Transverse colon (tissue), 4 donors: Measurements from ENCODE around the gene CABCOCO1.

Experiments
- EP300 ChIP-seq: sonication (generic); formaldehyde crosslinking; IDR thresholded peaks from one replicate; pipeline ENCODE4 v1.6.1; 2017; ENCODE audit warnings: antibody characterized with exemption, low read depth
- POLR2A ChIP-seq: fragments of 450-650 bp; IDR thresholded peaks from one replicate; pipeline ENCODE4 v1.6.1; 2016; ENCODE audit warnings: antibody characterized with exemption, mild to moderate bottlenecking, moderate library complexity
- POLR2AphosphoS5 ChIP-seq, 3 donors: sonication (generic); formaldehyde crosslinking; IDR thresholded peaks; one replicate each; pipeline ENCODE4 v1.6.1; 2016; ENCODE audit warnings: antibody characterized with exemption in 3 of 3
- TF ChIP-seq, protein P1 (sequence below), 5 experiments: fragments of 200-600 bp in 3 of 5; fragments of 450-650 bp in 2 of 5; sonication (generic) in 3 of 5; IDR thresholded peaks; 1 replicate in 2 of 5; 2 replicates in 3 of 5; pipeline ENCODE4 v1.5.1; 2016 to 2017; ENCODE audit warnings: antibody characterized with exemption in 5 of 5, inconsistent platforms in 3 of 5, mild to moderate bottlenecking in 2 of 5, moderate library complexity in 1 of 5

DNA sequence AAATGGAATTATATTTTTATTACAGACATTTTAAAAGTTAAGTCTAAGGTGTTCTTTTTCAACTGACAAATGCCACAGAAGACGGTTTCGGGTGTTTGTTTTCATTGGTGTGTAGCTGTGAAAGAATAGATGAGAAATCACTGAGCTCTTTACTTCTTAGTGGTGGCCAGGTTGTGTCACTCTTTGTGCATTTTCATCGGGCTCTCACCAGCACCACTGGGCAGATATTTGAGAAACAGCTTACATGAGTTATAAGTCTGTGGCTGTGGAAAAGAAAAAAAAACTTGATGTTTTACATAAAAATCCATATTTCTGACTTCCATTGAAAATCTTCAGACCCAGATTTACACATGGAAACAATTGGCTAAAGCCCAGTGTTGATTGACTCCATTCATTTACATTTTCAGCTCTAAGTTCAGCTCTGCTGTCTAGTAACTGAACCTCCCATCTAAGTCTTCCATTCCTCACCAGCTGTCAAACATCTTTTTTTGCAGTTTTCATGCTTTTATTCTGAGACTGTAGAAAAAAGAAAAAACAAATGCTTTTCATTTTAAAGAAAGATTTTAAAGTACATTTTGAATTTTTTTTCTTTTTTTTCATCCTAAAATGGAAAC is 22.3 kb downstream of the CABCOCO1 start:
- TF ChIP-seq, protein P1, sequence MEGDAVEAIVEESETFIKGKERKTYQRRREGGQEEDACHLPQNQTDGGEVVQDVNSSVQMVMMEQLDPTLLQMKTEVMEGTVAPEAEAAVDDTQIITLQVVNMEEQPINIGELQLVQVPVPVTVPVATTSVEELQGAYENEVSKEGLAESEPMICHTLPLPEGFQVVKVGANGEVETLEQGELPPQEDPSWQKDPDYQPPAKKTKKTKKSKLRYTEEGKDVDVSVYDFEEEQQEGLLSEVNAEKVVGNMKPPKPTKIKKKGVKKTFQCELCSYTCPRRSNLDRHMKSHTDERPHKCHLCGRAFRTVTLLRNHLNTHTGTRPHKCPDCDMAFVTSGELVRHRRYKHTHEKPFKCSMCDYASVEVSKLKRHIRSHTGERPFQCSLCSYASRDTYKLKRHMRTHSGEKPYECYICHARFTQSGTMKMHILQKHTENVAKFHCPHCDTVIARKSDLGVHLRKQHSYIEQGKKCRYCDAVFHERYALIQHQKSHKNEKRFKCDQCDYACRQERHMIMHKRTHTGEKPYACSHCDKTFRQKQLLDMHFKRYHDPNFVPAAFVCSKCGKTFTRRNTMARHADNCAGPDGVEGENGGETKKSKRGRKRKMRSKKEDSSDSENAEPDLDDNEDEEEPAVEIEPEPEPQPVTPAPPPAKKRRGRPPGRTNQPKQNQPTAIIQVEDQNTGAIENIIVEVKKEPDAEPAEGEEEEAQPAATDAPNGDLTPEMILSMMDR (IDR thresholded peaks at IDR 0.05), result no peak
- TF ChIP-seq POLR2A, result no peak
- TF ChIP-seq POLR2AphosphoS5 (IDR thresholded peaks at IDR 0.05), result no peak
- no peak for TF ChIP-seq EP300
